Stimulated activated naive CD4-positive, alpha-beta T cell treated with Interleukin-2 at 50 U/mL for 16 hours (primary cell): ENCODE measurements around the gene LRRC3C.
A peak's percentile ranks its signal among the peaks of the same experiment; 100 is the strongest.

Experiments used
- DNase-seq: peaks from one replicate; lab custom pipeline; 2025; lab: John Stamatoyannopoulos, UW

The LRRC3C gene

GRCh38 chr17:39975801-39976200, 48.3 kb downstream of the LRRC3C start:
- no peak for DNase-seq

- DNase-seq: no peak
Observed at GRCh38 chr17:39979016-39979670, 51.6 kb downstream of the LRRC3C start.

GRCh38 chr17:39979893-39980350, 52.4 kb downstream of the LRRC3C start:
- DNase-seq: no peak

GRCh38 chr17:39980351-39981206, 53.0 kb downstream of the LRRC3C start, which contains the start of gene PSMD3:
Gene PSMD3 (plus strand): TSS chr17:39980807. CDS start chr17:39980971, 164 bp downstream.
- DNase-seq: peak; percentile 98

GRCh38 chr17:39981207-39981741, 53.7 kb downstream of the LRRC3C start:
- DNase-seq: no peak

- DNase-seq: no peak
Observed at GRCh38 chr17:39981766-39982375, 54.3 kb downstream of the LRRC3C start.

GRCh38 chr17:39988206-39988810, 60.8 kb downstream of the LRRC3C start:
- no peak for DNase-seq

GRCh38 chr17:39994448-39994847, 66.9 kb downstream of the LRRC3C start:
- no peak for DNase-seq
